CD1c-positive myeloid dendritic cell (primary cell): Measurements from ENCODE around the gene OR52E1.
"Not testable (repeated sequence)": the region's sequence is repeated elsewhere in the genome, so short reads cannot be mapped to it uniquely, and the experiment has no call there.

Experiments used
- DNase-seq: peaks from one replicate; pipeline ENCODE4 v3.0.0-alpha.2; 2016; ENCODE audit errors: extremely low spot score

Gene OR52E1

GRCh38 chr11:5069272-5069671, at the start of gene OR52E1:
TSS of gene OR52E1 (plus strand) at chr11:5069572.
- DNase-seq, result no peak

DNA sequence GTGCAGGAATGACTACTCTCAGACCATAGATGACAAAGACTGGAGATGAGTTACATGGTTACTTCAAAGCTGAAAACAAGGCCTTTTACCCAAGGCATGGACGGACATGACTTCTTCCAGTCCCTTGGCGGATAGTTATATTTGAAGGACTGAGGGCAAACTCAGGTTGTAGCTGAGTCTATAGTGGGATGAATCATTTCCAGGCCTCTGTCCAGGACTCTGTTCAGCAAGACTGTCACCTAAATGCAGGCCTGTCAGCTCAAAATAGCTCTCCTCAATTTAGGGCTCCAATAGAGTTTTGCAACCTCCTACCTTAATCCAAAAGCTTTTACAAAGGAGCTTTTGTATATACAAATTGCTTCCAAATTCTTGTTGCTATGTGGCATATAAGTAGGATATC, 47.4 kb upstream of the OR52E1 start:
- no peak for DNase-seq

DNA sequence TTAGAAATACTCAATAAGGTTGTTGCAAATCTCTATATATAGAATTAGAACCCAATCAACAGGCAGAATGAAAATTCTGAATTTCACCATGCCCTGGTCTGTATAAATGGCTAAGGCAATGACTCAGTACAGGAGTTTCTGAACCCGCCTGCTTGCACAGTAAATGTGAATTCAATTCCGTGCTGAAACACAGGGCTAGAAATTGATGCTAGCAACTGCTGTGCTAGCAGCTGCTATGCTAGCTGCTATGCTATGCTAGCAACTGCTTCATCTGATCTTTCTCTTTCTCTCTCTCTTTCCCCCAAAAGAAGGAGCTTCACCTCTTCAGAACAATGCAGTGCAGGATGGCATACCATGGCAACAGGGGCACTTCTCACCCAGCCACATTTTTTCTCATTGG, 32.7 kb upstream of the OR52E1 start:
- no peak for DNase-seq

- DNase-seq, result no peak
Observed at GRCh38 chr11:5037926-5038325, 31.4 kb upstream of the OR52E1 start.

GRCh38 chr11:5038341-5038740, 31.0 kb upstream of the OR52E1 start:
- DNase-seq, result no peak

GRCh38 chr11:5040876-5041275, 28.5 kb upstream of the OR52E1 start:
- DNase-seq, result no peak

GRCh38 chr11:5042091-5042490, 27.3 kb upstream of the OR52E1 start:
- DNase-seq, result no peak

DNA sequence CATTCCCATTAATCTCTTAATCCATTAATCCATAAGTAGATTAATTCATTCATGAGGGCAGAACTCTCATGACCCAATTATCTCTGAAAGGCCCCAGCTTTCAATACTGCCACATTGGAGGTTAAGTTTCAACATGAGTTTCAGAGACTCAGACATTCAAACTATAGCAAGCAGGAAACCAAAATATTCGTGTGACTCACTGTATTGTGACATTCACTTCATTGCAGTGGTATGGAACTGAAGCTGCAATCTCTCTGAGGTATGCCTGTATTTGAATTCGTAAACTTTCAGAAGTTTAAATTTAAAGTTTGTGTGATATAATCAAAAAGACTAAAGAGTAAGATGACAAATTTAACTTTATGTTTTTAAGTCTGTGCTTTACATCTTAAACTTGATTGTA, 26.0 kb upstream of the OR52E1 start:
- no peak for DNase-seq

- DNase-seq, result no peak
Observed at GRCh38 chr11:5046226-5046625, 23.1 kb upstream of the OR52E1 start, which contains the start of gene OR52J3. TSS of gene OR52J3 (plus strand) at chr11:5046526. CDS start at chr11:5046526, 0 bp downstream.

GRCh38 chr11:5046754-5047330, 22.5 kb upstream of the OR52E1 start:
- no peak for DNase-seq

- not testable (repeated sequence) for DNase-seq
Observed at GRCh38 chr11:5058679-5059078, 10.7 kb upstream of the OR52E1 start.

- no peak for DNase-seq
Observed at GRCh38 chr11:5059391-5059790, 10.0 kb upstream of the OR52E1 start, which contains the start of gene OR52E2. TSS of gene OR52E2 (minus strand) at chr11:5059627. CDS start at chr11:5059627, 0 bp downstream.

DNA sequence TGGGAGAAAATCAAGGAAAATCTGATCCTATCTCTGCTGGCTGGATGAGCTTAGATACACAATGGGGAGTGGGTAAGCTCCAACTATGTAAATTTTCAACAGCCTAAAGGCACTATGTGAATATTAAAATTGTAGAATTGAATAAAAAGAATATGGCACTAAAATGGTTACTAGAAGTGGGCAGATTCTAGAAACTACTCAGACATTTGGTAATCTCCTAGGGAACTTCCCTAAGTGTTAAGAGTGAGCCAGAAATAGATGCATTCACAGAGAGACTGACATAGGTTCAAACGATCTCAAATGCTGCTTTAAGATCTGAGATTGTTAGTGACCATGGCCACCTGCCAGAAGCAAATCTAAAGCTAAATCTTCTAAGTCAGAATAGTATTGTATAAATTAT, 4.3 kb upstream of the OR52E1 start:
- DNase-seq, result no peak

DNA sequence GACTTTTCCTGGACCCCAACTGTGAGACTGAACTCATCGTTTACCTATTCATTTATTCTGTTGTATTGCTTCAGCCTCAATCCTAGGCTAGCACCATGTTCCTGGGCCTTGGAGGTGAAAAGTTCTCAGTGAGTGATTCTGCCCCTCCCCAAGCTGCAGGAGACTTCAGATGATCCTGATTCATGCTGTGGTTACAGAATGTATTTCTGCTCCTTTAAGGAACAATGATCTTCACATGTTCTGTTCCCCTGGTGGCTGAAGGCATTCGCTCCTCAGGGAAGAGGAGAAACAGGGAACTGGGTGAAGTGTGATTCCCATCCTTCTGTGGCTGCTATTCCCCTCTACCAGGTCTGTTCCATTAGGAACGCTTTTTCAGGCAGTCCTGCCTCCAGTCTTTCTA, 2.4 kb downstream of the OR52E1 start:
- DNase-seq, result no peak

- no peak for DNase-seq
Observed at GRCh38 chr11:5081405-5081804, 12.0 kb downstream of the OR52E1 start.

DNA sequence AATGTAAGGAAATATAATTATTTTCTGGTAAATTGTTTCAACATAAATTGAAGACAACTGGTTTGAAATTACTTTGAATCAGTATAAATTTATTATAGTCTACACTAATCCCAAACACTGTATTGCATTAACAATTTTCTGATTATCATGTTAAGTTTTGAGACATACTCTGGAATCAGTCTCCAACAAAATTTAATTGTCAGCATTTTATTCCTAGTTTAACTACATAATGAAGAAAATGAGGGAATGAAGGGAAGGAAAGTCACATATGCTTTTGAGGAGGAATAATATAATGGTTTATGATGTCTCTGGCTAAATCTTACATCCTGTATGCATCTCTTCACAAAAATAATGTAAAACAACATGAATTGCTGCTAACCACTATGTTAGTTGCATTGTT, 14.2 kb downstream of the OR52E1 start:
- DNase-seq, result no peak

DNA sequence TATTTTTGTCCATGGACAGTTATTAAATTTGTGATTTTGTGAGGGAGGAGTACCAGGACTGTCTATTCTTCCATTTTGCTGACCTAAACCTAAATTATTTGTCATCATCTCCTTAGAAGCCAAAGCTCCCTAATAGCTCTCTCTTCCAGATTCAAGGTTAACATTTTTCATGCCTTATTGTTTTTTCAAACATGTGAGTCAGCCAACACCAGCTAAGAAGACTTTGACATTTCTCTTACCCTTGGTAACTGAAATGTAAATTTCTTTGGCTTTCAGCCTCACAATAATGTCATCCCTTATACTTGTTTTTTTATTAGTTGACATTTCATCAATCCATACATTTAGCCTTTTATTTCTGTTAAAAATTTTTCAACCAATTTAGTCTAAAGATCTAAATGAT, 19.2 kb downstream of the OR52E1 start:
- no peak for DNase-seq

DNA sequence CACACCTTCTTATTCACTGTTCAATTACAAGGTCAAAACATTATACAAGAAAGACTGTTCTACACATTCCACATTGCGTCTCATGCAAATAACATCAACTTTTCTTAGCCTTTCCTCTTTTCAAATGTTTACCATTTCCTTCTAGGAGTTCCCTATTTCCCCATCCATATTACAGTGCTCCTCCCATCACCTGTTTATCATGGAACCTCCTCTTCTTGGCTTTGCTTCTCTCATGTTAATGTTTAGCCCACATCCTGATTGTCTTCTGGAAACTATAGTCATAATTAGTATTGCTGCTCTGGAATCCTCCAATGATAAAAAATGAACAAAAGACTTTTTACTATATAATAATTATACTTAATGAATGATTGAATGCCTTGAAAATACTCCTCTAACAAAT, 21.3 kb downstream of the OR52E1 start:
- DNase-seq, result no peak

DNA sequence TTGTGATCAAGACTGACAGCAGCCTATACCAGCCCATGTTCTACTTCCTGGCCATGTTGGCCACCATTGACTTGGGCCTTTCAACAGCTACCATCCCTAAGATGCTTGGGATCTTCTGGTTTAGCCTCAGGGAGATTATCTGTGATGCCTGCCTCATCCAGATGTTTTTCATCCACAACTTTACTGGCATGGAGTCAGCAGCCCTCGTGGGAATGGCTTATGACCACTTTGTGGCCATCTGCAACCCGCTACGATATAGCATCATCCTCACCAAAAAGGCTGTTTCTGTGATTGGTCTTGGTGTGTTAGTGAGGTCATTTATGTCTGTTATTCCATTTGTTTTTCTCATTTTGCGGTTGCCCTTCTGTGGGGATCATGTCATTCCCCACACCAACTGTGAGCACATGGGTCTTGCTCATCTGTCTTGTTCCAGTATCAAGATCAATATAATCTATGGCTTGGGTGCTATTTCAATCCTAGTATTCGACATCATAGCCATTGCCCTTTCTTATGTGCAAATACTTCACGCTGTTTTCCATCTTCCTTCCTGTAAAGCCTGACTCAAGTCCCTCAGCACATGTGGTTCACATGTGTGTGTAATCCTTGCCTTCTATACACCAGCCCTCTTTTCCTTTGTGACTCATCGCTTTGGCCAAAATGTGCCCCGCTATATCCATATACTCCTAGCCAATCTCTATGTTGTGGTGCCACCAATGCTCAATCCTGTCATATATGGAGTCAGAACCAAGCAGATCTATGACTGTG, 23.6 kb downstream of the OR52E1 start:
- no peak for DNase-seq

DNA sequence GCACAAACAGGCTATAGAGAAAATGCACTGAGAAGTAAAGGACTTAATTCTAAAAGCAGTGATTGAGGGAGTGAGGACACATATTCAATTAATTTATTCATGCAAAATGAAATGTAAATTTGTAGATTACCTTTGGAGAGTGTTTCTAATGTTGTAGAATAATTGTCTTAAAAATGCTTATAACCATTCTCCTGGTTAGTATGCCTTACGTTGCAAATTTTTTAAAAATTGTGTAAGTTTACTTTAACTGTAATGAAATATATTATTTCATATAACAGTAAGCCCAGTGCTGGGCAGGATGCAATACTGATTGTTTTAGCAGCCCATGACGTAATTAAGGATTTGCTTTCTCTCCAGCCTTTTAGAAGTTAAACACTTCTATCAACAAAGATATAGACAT, 26.6 kb downstream of the OR52E1 start:
- no peak for DNase-seq

- no peak for DNase-seq
Observed at GRCh38 chr11:5102246-5102645, 32.9 kb downstream of the OR52E1 start.

- DNase-seq, result no peak
Observed at GRCh38 chr11:5103066-5103465, 33.7 kb downstream of the OR52E1 start.

GRCh38 chr11:5107285-5107684, 37.9 kb downstream of the OR52E1 start:
- no peak for DNase-seq

DNA sequence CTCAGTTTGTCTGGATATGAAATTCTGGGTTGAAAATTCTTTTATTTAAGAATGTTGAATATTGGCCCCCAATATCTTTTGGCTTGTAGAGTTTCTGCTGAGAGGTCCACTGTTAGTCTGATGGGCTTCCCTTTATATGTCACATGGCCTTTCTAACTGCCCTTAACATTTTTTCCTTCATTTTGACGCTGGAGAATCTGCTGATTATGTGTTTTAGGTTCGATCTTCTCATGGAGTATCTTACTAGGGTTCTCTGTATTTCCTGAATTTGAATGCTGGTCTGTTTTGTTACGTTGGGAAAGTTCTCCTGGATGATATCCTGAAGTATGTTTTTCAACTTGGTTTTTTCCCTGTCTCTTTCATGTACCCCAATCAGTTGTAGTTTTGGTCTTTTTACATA, 46.0 kb downstream of the OR52E1 start:
- DNase-seq, result no peak
